ENCODE results near the gene TECPR1.

Gene TECPR1

DNA sequence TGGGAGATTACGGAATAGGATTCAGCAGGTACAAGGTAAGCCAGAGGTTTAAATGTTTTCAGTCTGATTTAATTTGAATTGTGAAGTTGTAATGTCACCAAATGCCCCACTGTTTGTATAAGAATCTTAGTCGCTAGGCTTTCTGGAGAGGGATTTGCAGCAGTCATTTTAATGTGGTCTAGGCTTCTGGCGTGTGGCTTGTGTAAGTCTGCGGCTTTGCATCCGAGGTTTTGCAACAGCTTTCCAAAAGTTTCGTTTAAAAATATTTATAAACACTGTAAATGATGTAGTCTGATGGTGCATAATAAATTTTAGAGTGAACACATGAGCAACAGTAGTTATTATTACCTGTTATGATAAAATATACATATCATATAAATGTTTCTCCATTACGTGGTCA, 66.9 kb downstream of the TECPR1 start:
- Histone ChIP-seq H3K4me1 (ENCODE audit: low read depth, poor library complexity, severe bottlenecking) (no peaks in the 10 kb centered on the region), H3K36me3 (ENCODE audit: insufficient read depth) (no peaks in the 10 kb centered on the region), H3K79me2 (ENCODE audit: insufficient read depth, low read depth) (no peaks in the 10 kb centered on the region), H4K20me1 (ENCODE audit: insufficient read depth) (no peaks in the 10 kb centered on the region), H3K27me3 (ENCODE audit: insufficient read depth, low read depth) (no peaks in the 10 kb centered on the region), H3K27ac (no peak overlapping the region), H2AFZ (ENCODE audit: low read depth) (no peak overlapping the region), H3K9ac (no peak overlapping the region), H3K4me3 (IDR thresholded peaks at IDR 0.05; ENCODE audit: insufficient read depth, low read depth, low read length) (no peak overlapping the region), H3K4me2 (no peak overlapping the region)
- TF ChIP-seq, protein P1, sequence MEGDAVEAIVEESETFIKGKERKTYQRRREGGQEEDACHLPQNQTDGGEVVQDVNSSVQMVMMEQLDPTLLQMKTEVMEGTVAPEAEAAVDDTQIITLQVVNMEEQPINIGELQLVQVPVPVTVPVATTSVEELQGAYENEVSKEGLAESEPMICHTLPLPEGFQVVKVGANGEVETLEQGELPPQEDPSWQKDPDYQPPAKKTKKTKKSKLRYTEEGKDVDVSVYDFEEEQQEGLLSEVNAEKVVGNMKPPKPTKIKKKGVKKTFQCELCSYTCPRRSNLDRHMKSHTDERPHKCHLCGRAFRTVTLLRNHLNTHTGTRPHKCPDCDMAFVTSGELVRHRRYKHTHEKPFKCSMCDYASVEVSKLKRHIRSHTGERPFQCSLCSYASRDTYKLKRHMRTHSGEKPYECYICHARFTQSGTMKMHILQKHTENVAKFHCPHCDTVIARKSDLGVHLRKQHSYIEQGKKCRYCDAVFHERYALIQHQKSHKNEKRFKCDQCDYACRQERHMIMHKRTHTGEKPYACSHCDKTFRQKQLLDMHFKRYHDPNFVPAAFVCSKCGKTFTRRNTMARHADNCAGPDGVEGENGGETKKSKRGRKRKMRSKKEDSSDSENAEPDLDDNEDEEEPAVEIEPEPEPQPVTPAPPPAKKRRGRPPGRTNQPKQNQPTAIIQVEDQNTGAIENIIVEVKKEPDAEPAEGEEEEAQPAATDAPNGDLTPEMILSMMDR (conservative IDR thresholded peaks at IDR 0.05; ENCODE audit: low read depth, low read length), result no peak

DNA sequence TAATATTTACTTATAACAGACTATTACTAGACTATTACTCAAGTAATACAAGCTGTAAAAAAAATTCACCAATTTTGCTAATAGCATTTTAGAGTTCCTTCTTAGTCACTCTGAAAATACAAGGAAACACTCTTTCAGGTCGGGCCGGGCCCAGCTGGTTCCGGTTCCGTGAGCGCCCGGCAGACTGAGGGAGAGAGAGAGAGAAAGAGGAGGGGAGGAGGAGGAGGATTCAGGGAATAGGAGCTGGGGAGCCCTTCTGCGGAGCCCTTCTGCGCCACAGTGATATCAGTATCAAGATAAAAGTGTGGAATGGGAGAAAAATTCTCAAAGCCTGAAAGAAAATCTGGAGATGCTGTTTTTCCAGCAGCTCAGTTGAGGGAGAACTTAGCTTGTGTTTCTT, 71.3 kb downstream of the TECPR1 start:
- Histone ChIP-seq H3K27ac (no peak overlapping the region), H3K4me2 (no peak overlapping the region)

DNA sequence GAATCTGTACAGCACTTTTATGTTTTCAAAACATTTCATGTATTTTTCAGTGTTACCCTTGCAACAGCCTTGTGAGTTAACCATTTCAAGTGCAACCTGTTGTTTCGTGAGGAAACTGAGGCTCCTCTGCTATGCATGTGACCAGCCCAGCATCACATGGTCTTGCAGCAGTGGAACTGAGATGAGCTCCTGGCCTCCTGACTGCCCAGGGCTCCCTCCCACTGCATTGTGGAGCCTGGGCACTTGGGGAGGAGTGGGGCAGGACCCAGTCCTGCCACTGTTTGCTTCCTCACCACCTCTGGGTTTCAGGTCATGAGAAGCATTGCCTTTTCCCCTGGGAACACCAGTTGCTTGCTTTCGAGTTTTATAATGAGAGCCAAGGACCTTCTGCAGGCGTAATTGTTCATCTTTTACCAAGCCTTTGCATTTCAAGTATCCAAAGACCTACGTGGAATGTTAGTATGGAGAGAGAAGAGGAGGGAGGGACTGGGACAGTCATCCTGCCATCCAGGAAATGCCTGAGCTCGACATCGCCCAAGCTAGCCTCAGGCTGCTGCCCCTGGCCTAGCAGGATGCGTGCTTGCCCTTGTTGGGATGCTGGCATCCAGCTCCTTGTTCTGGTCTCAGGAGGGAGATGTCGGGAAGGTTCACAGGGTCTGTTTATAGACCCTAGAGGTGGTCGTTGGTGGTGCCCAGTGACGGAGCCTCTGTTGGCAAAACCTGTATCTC, 73.1 kb downstream of the TECPR1 start:
- TF ChIP-seq, protein P1 (conservative IDR thresholded peaks at IDR 0.05; ENCODE audit: low read depth, low read length), result no peak
- Histone ChIP-seq H3K4me3 (IDR thresholded peaks at IDR 0.05; ENCODE audit: insufficient read depth, low read depth, low read length) (no peak overlapping the region), H3K4me1 (ENCODE audit: low read depth, poor library complexity, severe bottlenecking) (no peaks in the 10 kb centered on the region), H2AFZ (ENCODE audit: low read depth) (no peak overlapping the region), H3K4me2 (no peak overlapping the region), H3K27ac (no peak overlapping the region), H4K20me1 (ENCODE audit: insufficient read depth) (no peaks in the 10 kb centered on the region), H3K36me3 (ENCODE audit: insufficient read depth) (no peaks in the 10 kb centered on the region), H3K27me3 (ENCODE audit: insufficient read depth, low read depth) (no peaks in the 10 kb centered on the region), H3K79me2 (ENCODE audit: insufficient read depth, low read depth) (no peaks in the 10 kb centered on the region), H3K9ac (no peak overlapping the region)

More for the DNA sequence above, 71.3 kb downstream of the TECPR1 start:
- Histone ChIP-seq H3K9ac (no peak overlapping the region), H3K27me3 (ENCODE audit: insufficient read depth, low read depth) (no peaks in the 10 kb centered on the region), H3K36me3 (ENCODE audit: insufficient read depth) (no peaks in the 10 kb centered on the region), H3K4me1 (ENCODE audit: low read depth, poor library complexity, severe bottlenecking) (no peaks in the 10 kb centered on the region), H3K79me2 (ENCODE audit: insufficient read depth, low read depth) (no peaks in the 10 kb centered on the region), H2AFZ (ENCODE audit: low read depth) (no peak overlapping the region), H3K4me3 (IDR thresholded peaks at IDR 0.05; ENCODE audit: insufficient read depth, low read depth, low read length) (no peak overlapping the region), H4K20me1 (ENCODE audit: insufficient read depth) (no peaks in the 10 kb centered on the region)
- TF ChIP-seq, protein P1 (conservative IDR thresholded peaks at IDR 0.05; ENCODE audit: low read depth, low read length), result no peak

DNA sequence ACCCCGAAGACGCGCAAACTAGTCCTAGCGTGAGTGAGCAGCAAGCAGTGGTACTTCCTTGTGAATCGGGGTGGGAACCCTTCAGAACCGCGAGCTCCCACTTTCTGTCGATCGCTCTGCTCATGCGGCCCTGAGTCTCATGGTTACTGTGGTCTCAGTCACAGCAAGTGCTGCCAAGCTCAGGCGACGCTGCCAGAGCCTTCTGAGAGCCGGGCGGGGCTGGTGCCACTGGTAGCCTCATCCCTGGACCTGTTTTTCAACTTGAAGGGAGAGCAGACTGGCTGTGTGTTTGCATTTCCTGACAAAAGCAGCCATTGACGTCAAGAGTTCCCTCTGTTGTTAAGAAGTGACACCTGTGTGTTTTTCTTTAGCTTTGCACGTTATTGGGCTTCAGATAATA, 73.7 kb downstream of the TECPR1 start:
- no peaks in the 10 kb centered on the region for H3K27me3 ChIP-seq (ENCODE audit: insufficient read depth, low read depth)
- no peaks in the 10 kb centered on the region for H4K20me1 ChIP-seq (ENCODE audit: insufficient read depth)
- H3K4me2 ChIP-seq, result no peak overlapping the region
- no peaks in the 10 kb centered on the region for H3K79me2 ChIP-seq (ENCODE audit: insufficient read depth, low read depth)
- no peak overlapping the region for H2AFZ ChIP-seq (ENCODE audit: low read depth)
- TF ChIP-seq, protein P1 (conservative IDR thresholded peaks at IDR 0.05; ENCODE audit: low read depth, low read length), result no peak
- H3K27ac ChIP-seq, result no peak overlapping the region
- no peak overlapping the region for H3K9ac ChIP-seq
- H3K4me3 ChIP-seq (IDR thresholded peaks at IDR 0.05; ENCODE audit: insufficient read depth, low read depth, low read length), result no peak overlapping the region
- H3K36me3 ChIP-seq (ENCODE audit: insufficient read depth), result no peaks in the 10 kb centered on the region
- H3K4me1 ChIP-seq (ENCODE audit: low read depth, poor library complexity, severe bottlenecking), result no peaks in the 10 kb centered on the region
